ENCODE results near the gene OR10A6. TPM values are rescaled to one million over a fixed set of nuclear protein-coding genes. Genes with fewer than 3 reads are reported as not detected.

Gene OR10A6
- polyA plus RNA-seq, 1 donor = 0.05 TPM

Other genes starting within 250 kb of the OR10A6 start
- 4.0 TPM for gene OVCH2, start 224.8 kb downstream of the OR10A6 start, polyA plus RNA-seq (ENCODE audit: insufficient read length)
- gene OR5P2, start 134.3 kb downstream of the OR10A6 start, polyA plus RNA-seq (ENCODE audit: insufficient read length) = 0.13 TPM
- not detected for gene OR5P3, start 100.4 kb downstream of the OR10A6 start, polyA plus RNA-seq (ENCODE audit: insufficient read length)
- gene OR10A3, start 10.4 kb upstream of the OR10A6 start, polyA plus RNA-seq (ENCODE audit: insufficient read length) = 0.27 TPM
- gene NLRP10, start 34.2 kb upstream of the OR10A6 start, polyA plus RNA-seq (ENCODE audit: insufficient read length) = 0.05 TPM
- 339 TPM for gene EIF3F, start 56.1 kb upstream of the OR10A6 start, polyA plus RNA-seq (ENCODE audit: insufficient read length)
- gene TUB, start 149.9 kb upstream of the OR10A6 start, polyA plus RNA-seq (ENCODE audit: insufficient read length) = 27.2 TPM
- gene RIC3, start 237.8 kb upstream of the OR10A6 start, polyA plus RNA-seq (ENCODE audit: insufficient read length) = 21.0 TPM